Measurements from ENCODE around the gene RERE.

Gene RERE

GRCh38 chr1:8723010-8723409 is 94.4 kb downstream of the RERE start:
- Histone ChIP-seq H3K27ac (ENCODE audit: low read length) (no peak overlapping the region), H3K9me3 (ENCODE audit: insufficient read depth, low read length, severe bottlenecking) (no peaks in the 10 kb centered on the region), H2AFZ (ENCODE audit: low read depth, low read length) (no peak overlapping the region), H3K4me2 (ENCODE audit: insufficient read depth, low read length) (no peak overlapping the region), H3K9ac (ENCODE audit: low read depth, low read length) (no peak overlapping the region), H3K27me3 (ENCODE audit: insufficient read depth, low read length, poor library complexity) (no peaks in the 10 kb centered on the region), H3K79me2 (ENCODE audit: insufficient read depth, low read length) (peaks cover 13% of the 10 kb centered on the region; the same call in 1 of the 2 replicates), H4K20me1 (ENCODE audit: insufficient read depth, low read length) (peaks cover 34% of the 10 kb centered on the region), H3K4me3 (ENCODE audit: low read depth in 1 of 2, low read length in 2 of 2) (no peak overlapping the region), H3K36me3 (ENCODE audit: insufficient read depth, low read length) (no peaks in the 10 kb centered on the region), H3K4me1 (ENCODE audit: insufficient read depth, low read length) (peaks cover 7% of the 10 kb centered on the region; the same call in 1 of the 2 replicates)
- no peak for ATAC-seq (ENCODE audit: insufficient read depth, low read depth)
- DNase-seq, result no peak
- TF ChIP-seq CTCF (IDR thresholded peaks at IDR 0.05; ENCODE audit: borderline replicate concordance, extremely low read depth, low read length, poor library complexity, severe bottlenecking), result no peak
- no peak for TF ChIP-seq EZH2 (IDR thresholded peaks at IDR 0.05; ENCODE audit: borderline replicate concordance, low read depth, low read length, severe bottlenecking)

GRCh38 chr1:8722366-8722765 is 95.1 kb downstream of the RERE start:
- Histone ChIP-seq H3K27ac (ENCODE audit: low read length) (no peak overlapping the region), H3K79me2 (ENCODE audit: insufficient read depth, low read length) (peaks cover 14% of the 10 kb centered on the region), H2AFZ (ENCODE audit: low read depth, low read length) (no peak overlapping the region), H3K36me3 (ENCODE audit: insufficient read depth, low read length) (no peaks in the 10 kb centered on the region), H3K9me3 (ENCODE audit: insufficient read depth, low read length, severe bottlenecking) (no peaks in the 10 kb centered on the region), H3K4me3 (ENCODE audit: low read depth in 1 of 2, low read length in 2 of 2) (no peak overlapping the region), H3K9ac (ENCODE audit: low read depth, low read length) (no peak overlapping the region), H3K27me3 (ENCODE audit: insufficient read depth, low read length, poor library complexity) (no peaks in the 10 kb centered on the region), H3K4me2 (ENCODE audit: insufficient read depth, low read length) (no peak overlapping the region), H4K20me1 (ENCODE audit: insufficient read depth, low read length) (peaks cover 31% of the 10 kb centered on the region), H3K4me1 (ENCODE audit: insufficient read depth, low read length) (peaks cover 7% of the 10 kb centered on the region; the same call in 1 of the 2 replicates)
- no peak for ATAC-seq (ENCODE audit: insufficient read depth, low read depth)
- no peak for TF ChIP-seq CTCF (IDR thresholded peaks at IDR 0.05; ENCODE audit: borderline replicate concordance, extremely low read depth, low read length, poor library complexity, severe bottlenecking)
- TF ChIP-seq EZH2 (IDR thresholded peaks at IDR 0.05; ENCODE audit: borderline replicate concordance, low read depth, low read length, severe bottlenecking), result no peak
- DNase-seq, result no peak

DNA sequence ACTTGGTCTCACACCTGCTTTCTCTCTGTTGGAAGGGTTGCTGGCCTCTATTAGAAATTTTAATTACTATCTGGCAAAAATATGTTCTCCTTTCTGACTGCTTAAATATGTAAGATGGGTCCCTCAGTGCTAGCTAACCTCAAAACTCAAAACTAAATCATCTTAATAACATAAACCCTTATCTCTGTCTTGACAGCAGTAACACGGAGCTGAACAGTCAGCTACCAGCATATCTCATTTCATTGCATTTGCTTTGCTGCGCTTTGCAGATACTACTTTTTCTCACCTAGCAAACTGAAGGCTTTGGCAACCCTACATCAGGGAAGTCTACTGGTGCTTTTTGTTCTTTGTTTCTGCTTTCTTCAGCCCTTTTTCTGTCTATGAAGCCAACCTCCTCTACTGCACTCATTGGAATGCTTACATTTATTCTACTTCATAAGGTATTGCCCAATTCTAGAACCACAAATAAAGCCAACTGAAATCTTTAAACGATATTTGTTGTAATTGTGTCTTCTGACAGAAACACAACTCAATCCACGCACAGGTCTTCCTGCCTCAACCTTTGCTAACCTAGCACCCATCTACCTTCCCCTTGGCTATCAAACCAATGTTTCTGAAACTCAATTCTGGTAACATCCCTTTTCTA is 95.6 kb downstream of the RERE start:
- no peak overlapping the region for H3K4me2 ChIP-seq (ENCODE audit: insufficient read depth, low read length)
- H3K36me3 ChIP-seq (ENCODE audit: insufficient read depth, low read length), result no peaks in the 10 kb centered on the region

More for the DNA sequence above, 95.6 kb downstream of the RERE start:
- H3K27ac ChIP-seq (ENCODE audit: low read length), result no peak overlapping the region
- TF ChIP-seq CTCF (IDR thresholded peaks at IDR 0.05; ENCODE audit: borderline replicate concordance, extremely low read depth, low read length, poor library complexity, severe bottlenecking) (no peak), EZH2 (IDR thresholded peaks at IDR 0.05; ENCODE audit: borderline replicate concordance, low read depth, low read length, severe bottlenecking) (no peak)
- H4K20me1 ChIP-seq (ENCODE audit: insufficient read depth, low read length), result peaks cover 30% of the 10 kb centered on the region
- H3K4me1 ChIP-seq (ENCODE audit: insufficient read depth, low read length), result peaks cover 7% of the 10 kb centered on the region; the same call in 1 of the 2 replicates
- no peak overlapping the region for H3K4me3 ChIP-seq (ENCODE audit: low read depth in 1 of 2, low read length in 2 of 2)
- DNase-seq (no peak), ATAC-seq (ENCODE audit: insufficient read depth, low read depth) (no peak)
- peaks cover 14% of the 10 kb centered on the region for H3K79me2 ChIP-seq (ENCODE audit: insufficient read depth, low read length)
- H2AFZ ChIP-seq (ENCODE audit: low read depth, low read length), result no peak overlapping the region
- no peaks in the 10 kb centered on the region for H3K27me3 ChIP-seq (ENCODE audit: insufficient read depth, low read length, poor library complexity)
- H3K9ac ChIP-seq (ENCODE audit: low read depth, low read length), result no peak overlapping the region
- H3K9me3 ChIP-seq (ENCODE audit: insufficient read depth, low read length, severe bottlenecking), result no peaks in the 10 kb centered on the region
